Uterus (tissue), 2 donors: ENCODE data around the gene GAREM1.

ENCODE experiments used
- CTCF ChIP-seq, 4 experiments: fragments of 200-600 bp in 2 of 4; fragments of 450-650 bp in 2 of 4; sonication (generic) in 2 of 4; IDR thresholded peaks; one replicate each; pipeline ENCODE4 v1.5.1; 2016 to 2019; ENCODE audit warnings: antibody characterized with exemption in 4 of 4, mild to moderate bottlenecking in 2 of 4, moderate library complexity in 1 of 4
- POLR2A ChIP-seq, 2 donors: fragments of 450-650 bp; IDR thresholded peaks; one replicate each; pipeline ENCODE4 v1.6.1; 2016; ENCODE audit warnings: antibody characterized with exemption in 2 of 2, mild to moderate bottlenecking in 1 of 2, moderate library complexity in 1 of 2

- no peak for TF ChIP-seq CTCF (IDR thresholded peaks at IDR 0.05)
- no peak for TF ChIP-seq POLR2A (IDR thresholded peaks at IDR 0.05)
Observed at GRCh38 chr18:32478317-32478716, 7.6 kb upstream of the GAREM1 start.
